Measurements from ENCODE around the gene PRELP.

PRELP gene

GRCh38 chr1:203475012-203475981 is at the start of gene PRELP:
Gene PRELP, plus strand, starts transcription at chr1:203475806. Its CDS starts 7,379 bp downstream, at chr1:203483185.
- no peak within 1 kb of the TSS for H2AFZ ChIP-seq (ENCODE audit: low read depth)

GRCh38 chr1:203426366-203426765 is 49.2 kb upstream of the PRELP start:
- no peaks in the 10 kb centered on the region for H3K4me1 ChIP-seq (ENCODE audit: low read depth, poor library complexity, severe bottlenecking)
- H3K9ac ChIP-seq, result no peak overlapping the region
- no peak overlapping the region for H2AFZ ChIP-seq (ENCODE audit: low read depth)
- H3K27ac ChIP-seq, result no peak overlapping the region
- no peaks in the 10 kb centered on the region for H4K20me1 ChIP-seq (ENCODE audit: insufficient read depth)
- no peak overlapping the region for H3K4me3 ChIP-seq (IDR thresholded peaks at IDR 0.05; ENCODE audit: insufficient read depth, low read depth, low read length)
- TF ChIP-seq CTCF (conservative IDR thresholded peaks at IDR 0.05; ENCODE audit: low read depth, low read length), result no peak
- H3K4me2 ChIP-seq, result no peak overlapping the region
- no peaks in the 10 kb centered on the region for H3K79me2 ChIP-seq (ENCODE audit: insufficient read depth, low read depth)
- H3K36me3 ChIP-seq (ENCODE audit: insufficient read depth), result no peaks in the 10 kb centered on the region
- no peaks in the 10 kb centered on the region for H3K27me3 ChIP-seq (ENCODE audit: insufficient read depth, low read depth)

More at GRCh38 chr1:203475012-203475981, at the start of gene PRELP:
- peaks cover 11% of the 10 kb centered on the region for H3K4me1 ChIP-seq (ENCODE audit: low read depth, poor library complexity, severe bottlenecking)
- no peak within 1 kb of the TSS for H3K4me2 ChIP-seq
- H3K27ac ChIP-seq, result no peak within 1 kb of the TSS
- no peaks in the 10 kb centered on the region for H3K79me2 ChIP-seq (ENCODE audit: insufficient read depth, low read depth)
- H3K36me3 ChIP-seq (ENCODE audit: insufficient read depth), result no peaks in the 10 kb centered on the region
- no peak within 1 kb of the TSS for H3K9ac ChIP-seq
- no peak for TF ChIP-seq CTCF (conservative IDR thresholded peaks at IDR 0.05; ENCODE audit: low read depth, low read length)
- no peak within 1 kb of the TSS for H3K4me3 ChIP-seq (IDR thresholded peaks at IDR 0.05; ENCODE audit: insufficient read depth, low read depth, low read length)
- no peaks in the 10 kb centered on the region for H4K20me1 ChIP-seq (ENCODE audit: insufficient read depth)
- no peaks in the 10 kb centered on the region for H3K27me3 ChIP-seq (ENCODE audit: insufficient read depth, low read depth)

- no peak for TF ChIP-seq CTCF (conservative IDR thresholded peaks at IDR 0.05; ENCODE audit: low read depth, low read length)
- Histone ChIP-seq H3K36me3 (ENCODE audit: insufficient read depth) (no peaks in the 10 kb centered on the region), H3K4me1 (ENCODE audit: low read depth, poor library complexity, severe bottlenecking) (no peaks in the 10 kb centered on the region), H3K4me3 (IDR thresholded peaks at IDR 0.05; ENCODE audit: insufficient read depth, low read depth, low read length) (no peak overlapping the region), H3K27ac (no peak overlapping the region), H4K20me1 (ENCODE audit: insufficient read depth) (no peaks in the 10 kb centered on the region), H3K79me2 (ENCODE audit: insufficient read depth, low read depth) (no peaks in the 10 kb centered on the region), H3K27me3 (ENCODE audit: insufficient read depth, low read depth) (no peaks in the 10 kb centered on the region), H3K4me2 (no peak overlapping the region), H3K9ac (no peak overlapping the region), H2AFZ (ENCODE audit: low read depth) (no peak overlapping the region)
Measured at GRCh38 chr1:203426870-203427269, 48.7 kb upstream of the PRELP start.

GRCh38 chr1:203427451-203427850 is 48.2 kb upstream of the PRELP start:
- Histone ChIP-seq H3K27ac (no peak overlapping the region), H3K36me3 (ENCODE audit: insufficient read depth) (no peaks in the 10 kb centered on the region), H3K27me3 (ENCODE audit: insufficient read depth, low read depth) (no peaks in the 10 kb centered on the region), H3K4me2 (no peak overlapping the region), H4K20me1 (ENCODE audit: insufficient read depth) (no peaks in the 10 kb centered on the region), H3K4me1 (ENCODE audit: low read depth, poor library complexity, severe bottlenecking) (no peaks in the 10 kb centered on the region), H3K4me3 (IDR thresholded peaks at IDR 0.05; ENCODE audit: insufficient read depth, low read depth, low read length) (no peak overlapping the region), H3K9ac (no peak overlapping the region), H2AFZ (ENCODE audit: low read depth) (no peak overlapping the region), H3K79me2 (ENCODE audit: insufficient read depth, low read depth) (no peaks in the 10 kb centered on the region)
- no peak for TF ChIP-seq CTCF (conservative IDR thresholded peaks at IDR 0.05; ENCODE audit: low read depth, low read length)
